ENCODE data around the gene HLA-DMB. TPM values are rescaled to one million over a fixed set of nuclear protein-coding genes. Genes with fewer than 3 reads are reported as not detected.

The HLA-DMB gene
- total RNA-seq, 1 donor from 2014 or later: not detected

DNA sequence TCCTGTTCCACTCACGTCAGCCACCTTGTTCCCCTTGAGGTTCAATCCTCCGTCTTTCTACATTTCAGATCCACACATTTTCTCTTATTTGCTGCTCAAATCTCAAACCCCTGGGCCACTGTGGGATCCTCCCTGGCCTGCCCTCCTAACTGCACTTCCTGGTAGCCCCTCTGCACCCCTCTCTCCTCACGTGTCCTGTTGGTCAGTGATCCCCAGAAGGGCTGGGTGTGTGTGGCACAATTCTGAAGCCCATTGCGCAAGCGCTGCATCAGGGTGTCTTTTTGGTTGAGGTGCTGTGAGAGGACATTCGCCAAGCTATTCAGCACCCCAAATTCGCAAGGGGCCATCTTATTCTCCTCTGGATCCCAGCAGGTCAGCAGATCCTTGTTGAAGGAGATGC is 2.3 kb downstream of the HLA-DMB start:
- Mint-ChIP-seq H3K4me1 (ENCODE audit: unreplicated experiment) (no peaks in the 10 kb centered on the region), H3K4me3 (ENCODE audit: unreplicated experiment) (no peak overlapping the region), H3K27me3 (ENCODE audit: unreplicated experiment) (peaks cover 90% of the 10 kb centered on the region), H3K9me3 (ENCODE audit: unreplicated experiment) (no peaks in the 10 kb centered on the region), H3K27ac (ENCODE audit: unreplicated experiment) (no peak overlapping the region), H3K36me3 (ENCODE audit: unreplicated experiment) (no peaks in the 10 kb centered on the region)
- no peak for DNase-seq (ENCODE audit: extremely low spot score, unreplicated experiment)
- TF ChIP-seq, protein P1, sequence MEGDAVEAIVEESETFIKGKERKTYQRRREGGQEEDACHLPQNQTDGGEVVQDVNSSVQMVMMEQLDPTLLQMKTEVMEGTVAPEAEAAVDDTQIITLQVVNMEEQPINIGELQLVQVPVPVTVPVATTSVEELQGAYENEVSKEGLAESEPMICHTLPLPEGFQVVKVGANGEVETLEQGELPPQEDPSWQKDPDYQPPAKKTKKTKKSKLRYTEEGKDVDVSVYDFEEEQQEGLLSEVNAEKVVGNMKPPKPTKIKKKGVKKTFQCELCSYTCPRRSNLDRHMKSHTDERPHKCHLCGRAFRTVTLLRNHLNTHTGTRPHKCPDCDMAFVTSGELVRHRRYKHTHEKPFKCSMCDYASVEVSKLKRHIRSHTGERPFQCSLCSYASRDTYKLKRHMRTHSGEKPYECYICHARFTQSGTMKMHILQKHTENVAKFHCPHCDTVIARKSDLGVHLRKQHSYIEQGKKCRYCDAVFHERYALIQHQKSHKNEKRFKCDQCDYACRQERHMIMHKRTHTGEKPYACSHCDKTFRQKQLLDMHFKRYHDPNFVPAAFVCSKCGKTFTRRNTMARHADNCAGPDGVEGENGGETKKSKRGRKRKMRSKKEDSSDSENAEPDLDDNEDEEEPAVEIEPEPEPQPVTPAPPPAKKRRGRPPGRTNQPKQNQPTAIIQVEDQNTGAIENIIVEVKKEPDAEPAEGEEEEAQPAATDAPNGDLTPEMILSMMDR (IDR thresholded peaks at IDR 0.05): no peak

DNA sequence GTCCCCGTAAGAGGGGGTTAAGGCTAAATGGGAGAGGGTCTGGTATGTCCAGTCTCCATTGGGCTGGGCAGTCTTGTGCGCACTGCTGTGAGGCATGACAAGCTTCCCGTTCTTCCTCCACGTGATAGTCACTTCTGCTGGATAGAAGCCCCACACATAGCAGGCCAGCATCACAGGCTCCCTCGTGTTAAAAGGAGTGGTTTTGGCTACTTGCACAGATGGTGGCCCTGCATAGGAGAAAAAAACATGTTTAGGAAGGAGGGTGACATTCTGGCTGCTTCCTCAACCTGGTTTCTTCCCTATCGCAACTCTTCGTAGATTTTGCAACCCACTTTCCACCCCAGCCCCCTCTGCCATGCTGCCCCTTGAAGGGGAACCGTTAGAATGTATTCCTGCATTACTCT is 3.6 kb downstream of the HLA-DMB start:
- no peaks in the 10 kb centered on the region for H3K9me3 Mint-ChIP-seq (ENCODE audit: unreplicated experiment)
- no peaks in the 10 kb centered on the region for H3K4me1 Mint-ChIP-seq (ENCODE audit: unreplicated experiment)
- peaks cover 84% of the 10 kb centered on the region for H3K27me3 Mint-ChIP-seq (ENCODE audit: unreplicated experiment)
- H3K4me3 Mint-ChIP-seq (ENCODE audit: unreplicated experiment): no peak overlapping the region
- no peaks in the 10 kb centered on the region for H3K36me3 Mint-ChIP-seq (ENCODE audit: unreplicated experiment)
- TF ChIP-seq, protein P1 (IDR thresholded peaks at IDR 0.05): no peak
- DNase-seq (ENCODE audit: extremely low spot score, unreplicated experiment): no peak
- no peak overlapping the region for H3K27ac Mint-ChIP-seq (ENCODE audit: unreplicated experiment)

DNA sequence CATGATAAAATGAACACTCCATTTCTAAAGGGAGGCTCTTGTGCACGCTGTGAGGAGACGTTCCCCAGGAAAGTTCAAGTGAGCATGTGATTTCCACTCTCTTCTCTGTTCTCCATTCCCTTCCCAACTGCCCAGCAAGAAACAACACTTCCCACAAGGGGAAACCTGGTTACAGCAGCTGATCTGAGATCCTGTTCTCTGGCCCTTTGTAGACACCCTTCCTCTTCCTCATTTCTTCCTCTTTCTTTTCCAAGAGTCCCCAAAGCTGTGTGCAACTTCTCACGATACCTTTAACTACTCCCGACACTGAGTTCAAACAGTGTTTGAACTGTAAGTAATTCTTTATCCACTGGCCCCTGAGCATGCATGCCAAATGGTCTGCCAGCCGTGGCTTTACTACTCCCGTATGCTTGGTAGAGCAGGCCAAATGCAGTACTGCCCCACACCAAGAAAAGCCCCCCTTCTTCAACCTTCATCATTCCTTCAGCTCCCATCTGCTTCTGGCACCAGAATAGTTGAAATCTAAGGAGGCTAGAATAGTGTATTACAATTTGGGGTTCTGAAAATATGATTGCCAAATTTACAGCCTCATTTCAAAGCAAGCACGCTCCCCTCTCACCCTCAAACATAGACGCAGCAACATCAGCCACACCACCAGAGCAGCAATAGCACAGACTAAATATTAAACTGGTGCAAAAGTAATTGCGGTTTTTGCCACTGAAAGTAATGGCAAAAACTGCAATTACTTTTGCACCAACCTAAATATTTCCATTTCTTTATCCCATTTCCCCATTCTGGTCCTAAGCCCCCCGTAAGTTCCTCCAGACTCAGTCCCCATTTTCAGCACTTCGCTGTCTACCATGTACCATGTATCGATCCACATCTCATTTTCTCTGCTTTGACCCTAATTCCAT is 4.3 kb downstream of the HLA-DMB start:
- Mint-ChIP-seq H3K27ac (ENCODE audit: unreplicated experiment) (no peak overlapping the region), H3K27me3 (ENCODE audit: unreplicated experiment) (peaks cover 80% of the 10 kb centered on the region), H3K4me1 (ENCODE audit: unreplicated experiment) (no peaks in the 10 kb centered on the region), H3K4me3 (ENCODE audit: unreplicated experiment) (no peak overlapping the region), H3K36me3 (ENCODE audit: unreplicated experiment) (no peaks in the 10 kb centered on the region), H3K9me3 (ENCODE audit: unreplicated experiment) (no peaks in the 10 kb centered on the region)
- DNase-seq (ENCODE audit: extremely low spot score, unreplicated experiment): no peak
- TF ChIP-seq, protein P1 (IDR thresholded peaks at IDR 0.05): no peak

DNA sequence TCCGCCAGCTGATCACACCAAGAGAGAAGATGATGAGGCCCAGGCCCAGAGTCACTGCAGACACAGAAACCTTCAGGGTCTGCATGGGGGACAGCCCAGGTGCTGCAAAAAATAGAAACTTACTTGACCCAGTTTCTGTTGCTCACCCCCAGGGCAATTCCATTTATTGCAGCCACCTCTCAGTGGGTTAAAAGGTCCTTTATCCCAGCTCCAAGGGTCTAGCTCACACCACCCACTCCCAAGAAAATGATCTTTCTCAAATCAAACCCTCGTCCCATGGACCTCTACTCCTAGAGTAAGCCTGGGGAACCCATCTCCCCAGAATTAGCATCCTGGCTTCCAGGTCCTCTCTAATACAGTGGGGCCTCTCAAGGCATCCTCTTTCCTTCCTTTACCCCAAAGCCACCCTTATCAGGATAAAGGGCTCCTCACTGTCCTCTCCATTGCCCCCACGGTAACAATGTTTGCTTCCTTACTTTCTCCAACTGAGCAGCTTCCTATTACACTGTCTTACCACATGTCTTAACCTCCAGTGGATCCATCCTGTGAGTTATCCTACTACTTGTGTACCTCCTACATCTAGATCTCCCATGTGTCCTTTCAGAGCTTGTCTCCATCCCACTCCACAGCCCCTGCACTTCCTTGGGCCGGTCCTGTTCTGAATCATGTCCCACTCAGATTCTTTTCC is 5.1 kb downstream of the HLA-DMB start:
- DNase-seq (ENCODE audit: extremely low spot score, unreplicated experiment): no peak
- no peaks in the 10 kb centered on the region for H3K4me1 Mint-ChIP-seq (ENCODE audit: unreplicated experiment)
- H3K4me3 Mint-ChIP-seq (ENCODE audit: unreplicated experiment): no peak overlapping the region
- no peak overlapping the region for H3K27ac Mint-ChIP-seq (ENCODE audit: unreplicated experiment)
- no peaks in the 10 kb centered on the region for H3K36me3 Mint-ChIP-seq (ENCODE audit: unreplicated experiment)
- TF ChIP-seq, protein P1 (IDR thresholded peaks at IDR 0.05): no peak
- peaks cover 79% of the 10 kb centered on the region for H3K27me3 Mint-ChIP-seq (ENCODE audit: unreplicated experiment)
- no peaks in the 10 kb centered on the region for H3K9me3 Mint-ChIP-seq (ENCODE audit: unreplicated experiment)

DNA sequence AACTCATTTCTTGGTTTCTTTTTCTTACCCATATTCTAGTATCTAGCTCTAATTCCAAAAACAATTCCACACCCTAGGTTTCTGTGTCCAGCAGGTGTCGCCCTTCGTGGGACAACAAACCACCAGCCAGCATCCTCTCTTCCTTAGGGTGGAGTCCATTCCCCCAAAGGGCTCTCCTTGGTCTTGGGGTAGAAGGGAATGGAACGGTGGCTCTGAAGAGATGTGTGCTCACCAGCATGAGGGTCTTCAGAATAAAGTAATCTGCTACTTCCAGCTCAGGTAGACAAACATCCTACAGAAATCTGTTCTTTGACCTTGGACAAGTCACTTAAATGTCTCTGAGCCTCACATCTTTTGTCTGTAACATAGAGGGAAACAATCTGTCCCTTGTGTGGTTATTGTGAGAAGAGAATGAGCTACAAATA is 7.2 kb downstream of the HLA-DMB start:
- TF ChIP-seq, protein P1 (IDR thresholded peaks at IDR 0.05): peak; percentile 83
- Mint-ChIP-seq H3K9me3 (ENCODE audit: unreplicated experiment) (no peaks in the 10 kb centered on the region), H3K4me1 (ENCODE audit: unreplicated experiment) (no peaks in the 10 kb centered on the region), H3K4me3 (ENCODE audit: unreplicated experiment) (no peak overlapping the region), H3K36me3 (ENCODE audit: unreplicated experiment) (no peaks in the 10 kb centered on the region), H3K27ac (ENCODE audit: unreplicated experiment) (no peak overlapping the region), H3K27me3 (ENCODE audit: unreplicated experiment) (peaks cover 80% of the 10 kb centered on the region)
- DNase-seq (ENCODE audit: extremely low spot score, unreplicated experiment): no peak
